Calu3 (cell line): ENCODE data around the gene CEMIP. TPM values are rescaled to one million over a fixed set of nuclear protein-coding genes. Genes with fewer than 3 reads are reported as not detected.
A peak's percentile ranks its signal among the peaks of the same experiment; 100 is the strongest.

ENCODE experiments used
- BruUV-seq: library from RNA; stranded (reverse); fragments of 400-500 nt; replicated peaks from 2 replicates; lab custom pipeline; 2021; lab: Mats Ljungman, UMichigan
- CTCF ChIA-PET: fragments of 300-600 bp; sonication (Branson Sonifier 250); formaldehyde crosslinking; loops from one replicate; lab custom pipeline; 2022; ENCODE audit warnings: antibody characterized with exemption; lab: Charles Lee
- DNase-seq: peaks from one replicate; pipeline ENCODE4 v3.0.0; 2022
- H3K27ac Mint-ChIP-seq: one replicate; pipeline ENCODE4 v1.8.0; 2022; ENCODE audit warnings: mixed read lengths; ENCODE audit not compliant: unreplicated experiment
- H3K27me3 Mint-ChIP-seq: one replicate; pipeline ENCODE4 v1.8.0; 2022; ENCODE audit warnings: mixed read lengths; ENCODE audit not compliant: unreplicated experiment
- H3K36me3 Mint-ChIP-seq: one replicate; pipeline ENCODE4 v1.8.0; 2022; ENCODE audit warnings: mild to moderate bottlenecking, moderate library complexity, mixed read lengths; ENCODE audit not compliant: insufficient read depth, unreplicated experiment
- H3K4me1 Mint-ChIP-seq: one replicate; pipeline ENCODE4 v1.8.0; 2022; ENCODE audit warnings: mild to moderate bottlenecking, low read depth, mixed read lengths; ENCODE audit not compliant: unreplicated experiment
- H3K4me3 Mint-ChIP-seq: one replicate; pipeline ENCODE4 v1.8.0; 2022; ENCODE audit warnings: mild to moderate bottlenecking, low read depth, moderate library complexity, mixed read lengths; ENCODE audit not compliant: unreplicated experiment
- H3K9me3 Mint-ChIP-seq: one replicate; pipeline ENCODE4 v1.8.0; 2022; ENCODE audit warnings: low read depth, mixed read lengths; ENCODE audit not compliant: unreplicated experiment
- CTCF ChIP-seq: fragments of 200-600 bp; IDR thresholded peaks from one replicate; pipeline ENCODE4 v1.8.0; 2022; ENCODE audit warnings: antibody characterized with exemption; ENCODE audit not compliant: unreplicated experiment
- intact Hi-C: fragments of 100-400 bp; cut with micrococcal nuclease; formaldehyde crosslinking; loops from one replicate; pipeline ENCODE4 v1.10.0; 2022; ENCODE audit not compliant: unreplicated experiment
- total RNA-seq: library from RNA; stranded (reverse); gene quantifications from 2 replicates; pipeline ENCODE4 v1.2.3, GENCODE V29; 2022

The CEMIP gene
- total RNA-seq, 1 experiment from 2014 or later: 1.8 TPM

DNA sequence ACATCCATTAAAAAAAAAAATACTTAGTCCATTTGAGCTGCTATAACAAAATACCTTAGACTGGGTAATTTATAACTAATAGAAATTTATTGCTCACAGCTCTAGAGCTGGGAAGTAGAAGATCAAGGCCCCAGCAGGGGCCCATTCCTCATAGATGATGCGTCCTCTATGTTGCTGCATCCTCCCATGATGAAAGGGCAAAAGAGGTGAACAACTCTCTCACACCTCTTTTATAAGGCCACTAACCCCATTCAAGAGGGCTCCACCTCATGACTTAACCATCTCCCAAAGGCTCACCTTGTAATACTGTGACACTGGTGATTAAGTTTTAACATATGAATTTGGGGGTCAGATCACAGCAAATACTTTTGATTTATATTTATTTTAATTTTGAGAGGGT, 218.5 kb downstream of the CEMIP start:
- no peak overlapping the region for H3K4me3 Mint-ChIP-seq
- intact Hi-C loops: loop anchor here (5.0 kb wide), 2 partner anchors 110 to 260 kb away; no protein-coding TSS in a partner anchor
- no peak for TF ChIP-seq CTCF

DNA sequence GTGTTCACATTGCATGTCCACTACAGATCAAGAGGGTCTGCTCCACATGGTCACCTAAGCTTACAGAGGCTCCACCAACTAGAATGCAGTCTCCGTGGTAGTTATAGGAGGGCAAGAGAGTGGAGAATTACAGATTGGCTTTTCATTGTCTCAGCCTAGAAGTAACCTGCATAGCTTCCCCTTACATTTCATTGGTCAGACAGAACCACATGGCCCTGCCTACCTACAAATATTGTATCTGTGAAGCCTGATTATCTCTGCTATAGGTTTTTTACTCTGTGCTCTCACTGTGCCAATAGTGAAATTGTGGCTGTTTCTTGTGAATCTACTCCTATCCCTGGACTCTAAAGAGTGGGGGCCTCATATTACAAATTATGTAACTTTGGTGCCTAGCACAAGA, 219.1 kb downstream of the CEMIP start:
- Mint-ChIP-seq H3K9me3 (no peaks in the 10 kb centered on the region), H3K36me3 (peaks cover 42% of the 10 kb centered on the region), H3K27me3 (no peaks in the 10 kb centered on the region), H3K4me3 (peak overlapping the region; percentile 93), H3K4me1 (peaks cover 17% of the 10 kb centered on the region), H3K27ac (peak overlapping the region; percentile 48)
- BruUV-seq: no TSS peak
- CTCF ChIA-PET: interaction anchor here (1.0 kb wide), 1 partner anchor 268 kb away, joined by 3 read pairs; no protein-coding TSS in a partner anchor
- TF ChIP-seq CTCF: no peak
- DNase-seq: peak; percentile 13
- intact Hi-C loops: loop anchor here (5.0 kb wide), 2 partner anchors 109 to 259 kb away; no protein-coding TSS in a partner anchor

More for the DNA sequence above, 218.5 kb downstream of the CEMIP start:
- H3K9me3 Mint-ChIP-seq: no peaks in the 10 kb centered on the region
- BruUV-seq: no TSS peak
- DNase-seq: no peak
- CTCF ChIA-PET: interaction anchor here (0.6 to 1.0 kb wide), 2 partner anchors 9 to 268 kb away, joined by 3 to 4 read pairs; no protein-coding TSS in a partner anchor
- peaks cover 16% of the 10 kb centered on the region for H3K4me1 Mint-ChIP-seq
- peaks cover 36% of the 10 kb centered on the region for H3K36me3 Mint-ChIP-seq
- no peaks in the 10 kb centered on the region for H3K27me3 Mint-ChIP-seq
- H3K27ac Mint-ChIP-seq: no peak overlapping the region

GRCh38 chr15:80999623-81000036, 220.5 kb downstream of the CEMIP start:
- H3K4me1 Mint-ChIP-seq: peaks cover 31% of the 10 kb centered on the region
- intact Hi-C loops: loop anchor here (5.0 kb wide), 3 partner anchors 108 to 268 kb away; no protein-coding TSS in a partner anchor
- H3K4me3 Mint-ChIP-seq: peak overlapping the region; percentile 93
- H3K9me3 Mint-ChIP-seq: no peaks in the 10 kb centered on the region
- H3K27ac Mint-ChIP-seq: peak overlapping the region; percentile 98
- H3K27me3 Mint-ChIP-seq: no peaks in the 10 kb centered on the region
- no TSS peak for BruUV-seq
- TF ChIP-seq CTCF: no peak
- DNase-seq: peak; percentile 80
- H3K36me3 Mint-ChIP-seq: peaks cover 54% of the 10 kb centered on the region
- CTCF ChIA-PET: no interaction called here

GRCh38 chr15:81000144-81000623, 221.0 kb downstream of the CEMIP start:
- H3K27me3 Mint-ChIP-seq: no peaks in the 10 kb centered on the region
- CTCF ChIA-PET: interaction anchor here (0.6 kb wide), 1 partner anchor 47 kb away, joined by 4 read pairs; no protein-coding TSS in a partner anchor
- H3K4me3 Mint-ChIP-seq: peak overlapping the region; percentile 93

More at GRCh38 chr15:81000144-81000623, 221.0 kb downstream of the CEMIP start:
- BruUV-seq: TSS peak; percentile 88
- intact Hi-C loops: loop anchor here (5.0 kb wide), 1 partner anchor 267 kb away; no protein-coding TSS in a partner anchor
- DNase-seq: no peak
- H3K36me3 Mint-ChIP-seq: peaks cover 60% of the 10 kb centered on the region
- peaks cover 32% of the 10 kb centered on the region for H3K4me1 Mint-ChIP-seq
- no peaks in the 10 kb centered on the region for H3K9me3 Mint-ChIP-seq
- no peak for TF ChIP-seq CTCF
- peak overlapping the region; percentile 98 for H3K27ac Mint-ChIP-seq
